Liver (tissue), 9 donors: Measurements from ENCODE around the gene CSNK1G1. TPM values are rescaled to one million over a fixed set of nuclear protein-coding genes. Genes with fewer than 3 reads are reported as not detected.

ENCODE experiments used
- DNase-seq: peaks from one replicate; pipeline ENCODE4 v3.0.0-alpha.2; 2017; ENCODE audit warnings: low spot score
- H3K27ac ChIP-seq, 2 donors: one replicate each; pipeline ENCODE4 v1.7.0; 2013; ENCODE audit warnings: inconsistent platforms in 2 of 2, low read length in 2 of 2, control low read depth in 1 of 2, low read depth in 1 of 2, mild to moderate bottlenecking in 1 of 2
- H3K27me3 ChIP-seq, 4 donors: one replicate each; pipeline versions ENCODE4 v1.6.1 to v1.7.0; 2013; ENCODE audit warnings: low read length in 3 of 4, inconsistent platforms in 1 of 4, mild to moderate bottlenecking in 1 of 4, moderate library complexity in 1 of 4; ENCODE audit not compliant: control insufficient read depth in 4 of 4, insufficient read depth in 4 of 4
- H3K36me3 ChIP-seq, 4 donors: one replicate each; pipeline versions ENCODE4 v1.6.1 to v1.7.0; 2013; ENCODE audit warnings: low read length in 3 of 4, mild to moderate bottlenecking in 3 of 4, low read depth in 1 of 4, moderate library complexity in 1 of 4; ENCODE audit not compliant: control insufficient read depth in 4 of 4, insufficient read depth in 3 of 4
- H3K4me1 ChIP-seq, 4 donors: one replicate each; pipeline versions ENCODE4 v1.6.1 to v1.7.0; 2013; ENCODE audit warnings: low read length in 3 of 4, mild to moderate bottlenecking in 3 of 4, moderate library complexity in 1 of 4; ENCODE audit not compliant: control insufficient read depth in 4 of 4, insufficient read depth in 4 of 4
- H3K4me3 ChIP-seq, 3 donors: one replicate each; pipeline versions ENCODE4 v1.6.1 to v1.7.0; 2013; ENCODE audit warnings: low read length in 3 of 3, control low read depth in 1 of 3, low read depth in 1 of 3, mild to moderate bottlenecking in 1 of 3
- H3K9ac ChIP-seq, 2 donors: one replicate each; pipeline ENCODE4 v1.7.0; 2013; ENCODE audit warnings: low read length in 2 of 2, mild to moderate bottlenecking in 2 of 2, moderate library complexity in 2 of 2, control low read depth in 1 of 2, low read depth in 1 of 2
- H3K9me3 ChIP-seq, 4 donors: one replicate each; pipeline versions ENCODE4 v1.6.1 to v1.7.0; 2013; ENCODE audit warnings: low read length in 3 of 4; ENCODE audit not compliant: control insufficient read depth in 4 of 4
- FOXA1 ChIP-seq: IDR thresholded peaks from 2 replicates; pipeline ENCODE4 v1.6.1; 2016; ENCODE audit warnings: antibody characterized with exemption
- FOXA2 ChIP-seq: IDR thresholded peaks from 2 replicates; pipeline ENCODE4 v1.6.1; 2016; ENCODE audit warnings: antibody characterized with exemption
- GABPA ChIP-seq, 2 donors: IDR thresholded peaks in 1 of 2; conservative IDR thresholded peaks in 1 of 2; 2 replicates each; pipeline ENCODE4 v1.6.1; 2016; ENCODE audit warnings: antibody characterized with exemption in 2 of 2, mild to moderate bottlenecking in 1 of 2, moderate library complexity in 1 of 2
- HNF4A ChIP-seq, 2 donors: conservative IDR thresholded peaks; 2 replicates each; pipeline ENCODE4 v1.6.1; 2016; ENCODE audit warnings: antibody characterized with exemption in 2 of 2, mild to moderate bottlenecking in 2 of 2
- HNF4G ChIP-seq: IDR thresholded peaks from 2 replicates; pipeline ENCODE4 v1.6.1; 2016; ENCODE audit warnings: antibody characterized with exemption
- JUND ChIP-seq, 2 donors: IDR thresholded peaks; 2 replicates each; pipeline ENCODE4 v1.6.1; 2016; ENCODE audit warnings: antibody characterized with exemption in 2 of 2
- NR2F2 ChIP-seq: IDR thresholded peaks from 2 replicates; pipeline ENCODE4 v1.6.1; 2016; ENCODE audit warnings: antibody characterized with exemption
- RAD21 ChIP-seq, 2 donors: IDR thresholded peaks; 2 replicates each; pipeline ENCODE4 v1.6.1; 2016; ENCODE audit warnings: antibody characterized with exemption in 2 of 2, mild to moderate bottlenecking in 2 of 2
- SP1 ChIP-seq: IDR thresholded peaks from 2 replicates; pipeline ENCODE4 v1.6.1; 2018; ENCODE audit warnings: antibody characterized with exemption, mild to moderate bottlenecking
- TAF1 ChIP-seq: conservative IDR thresholded peaks from 2 replicates; pipeline ENCODE4 v1.6.1; 2016; ENCODE audit warnings: antibody characterized with exemption, mild to moderate bottlenecking
- YY1 ChIP-seq: IDR thresholded peaks from 2 replicates; pipeline ENCODE4 v1.6.1; 2016; ENCODE audit warnings: antibody characterized with exemption, mild to moderate bottlenecking
- WGBS: extraction: QIAGEN DNeasy Blood & Tissue Kit; methylation state at CpG from one replicate; pipeline ENCODE4 v1.1.7; 2013; 5-methylcytosine and 5-hydroxymethylcytosine counted together
- polyA plus RNA-seq, 2 donors: library from polyadenylated mRNA; stranded (reverse) in 1 of 2; unstranded in 1 of 2; fragments of 200-250 nt in 1 of 2; fragments of >200 nt in 1 of 2; fragmentation: Nextera tagmentation in 1 of 2; extraction: Ambion mirVana in 1 of 2; gene quantifications; one replicate each; pipeline versions ENCODE4 v1.2.1 to v1.2.3, GENCODE V29; 2013 to 2015
- total RNA-seq, 2 donors: library from RNA; depleted of rRNA; stranded (reverse); fragments of >200 nt; gene quantifications; one replicate each; pipeline ENCODE4 v1.2.3, GENCODE V29; 2014
- TF ChIP-seq, protein P1 (sequence below): fragments of 150-350 bp; IDR thresholded peaks from 2 replicates; pipeline ENCODE4 v1.5.1; 2017; ENCODE audit warnings: improper control_type of control experiment, low read depth, low read length; ENCODE audit not compliant: missing input control
- TF ChIP-seq, protein P2 (sequence below): IDR thresholded peaks from 2 replicates; pipeline ENCODE4 v1.6.1; 2016; ENCODE audit warnings: antibody characterized with exemption
- TF ChIP-seq, protein P3 (sequence below): IDR thresholded peaks from 2 replicates; pipeline ENCODE4 v1.6.1; 2016; ENCODE audit warnings: antibody characterized with exemption
- TF ChIP-seq, protein P4 (sequence below): IDR thresholded peaks from 2 replicates; pipeline ENCODE4 v1.6.1; 2016; ENCODE audit warnings: antibody characterized with exemption, mild to moderate bottlenecking
- donor health status: healthy.
- donor health status: healthy.
- donor health status: healthy.
- donor health status: healthy.
- donor health status: healthy.

Gene CSNK1G1
- total and polyA plus RNA-seq, 4 donors = 1.7 to 9.1 (median 5.8) TPM

DNA sequence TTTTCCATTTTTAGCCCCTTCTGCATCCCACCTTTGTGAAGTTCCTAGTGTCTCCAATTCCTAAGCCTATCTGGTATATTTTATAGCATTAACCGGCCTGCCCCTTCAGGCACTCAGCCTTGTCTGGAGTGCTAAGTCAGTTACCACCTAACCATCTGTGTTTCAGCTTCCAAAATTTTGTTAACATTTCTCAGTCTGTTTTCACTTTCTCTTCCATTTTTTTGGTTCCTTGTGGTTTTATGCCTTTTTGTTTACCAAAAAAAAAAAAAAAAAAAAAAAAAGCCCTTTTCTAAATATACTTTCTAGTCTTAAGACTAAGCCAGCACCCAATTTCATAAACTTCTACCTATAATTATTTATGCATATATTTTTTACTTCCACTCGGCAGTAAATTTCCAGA is 92.4 kb downstream of the CSNK1G1 start:
- Histone ChIP-seq H3K4me3 (no peak overlapping the region), H3K27ac (no peak overlapping the region), H3K4me1 (no peaks in the 10 kb centered on the region), H3K9ac (no peak overlapping the region), H3K27me3 (no peaks in the 10 kb centered on the region), H3K36me3 (no peaks in the 10 kb centered on the region), H3K9me3 (no peaks in the 10 kb centered on the region)
- TF ChIP-seq HNF4A (conservative IDR thresholded peaks at IDR 0.05) = no peak
- TF ChIP-seq, protein P1, sequence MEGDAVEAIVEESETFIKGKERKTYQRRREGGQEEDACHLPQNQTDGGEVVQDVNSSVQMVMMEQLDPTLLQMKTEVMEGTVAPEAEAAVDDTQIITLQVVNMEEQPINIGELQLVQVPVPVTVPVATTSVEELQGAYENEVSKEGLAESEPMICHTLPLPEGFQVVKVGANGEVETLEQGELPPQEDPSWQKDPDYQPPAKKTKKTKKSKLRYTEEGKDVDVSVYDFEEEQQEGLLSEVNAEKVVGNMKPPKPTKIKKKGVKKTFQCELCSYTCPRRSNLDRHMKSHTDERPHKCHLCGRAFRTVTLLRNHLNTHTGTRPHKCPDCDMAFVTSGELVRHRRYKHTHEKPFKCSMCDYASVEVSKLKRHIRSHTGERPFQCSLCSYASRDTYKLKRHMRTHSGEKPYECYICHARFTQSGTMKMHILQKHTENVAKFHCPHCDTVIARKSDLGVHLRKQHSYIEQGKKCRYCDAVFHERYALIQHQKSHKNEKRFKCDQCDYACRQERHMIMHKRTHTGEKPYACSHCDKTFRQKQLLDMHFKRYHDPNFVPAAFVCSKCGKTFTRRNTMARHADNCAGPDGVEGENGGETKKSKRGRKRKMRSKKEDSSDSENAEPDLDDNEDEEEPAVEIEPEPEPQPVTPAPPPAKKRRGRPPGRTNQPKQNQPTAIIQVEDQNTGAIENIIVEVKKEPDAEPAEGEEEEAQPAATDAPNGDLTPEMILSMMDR = no peak
- TF ChIP-seq, protein P2, sequence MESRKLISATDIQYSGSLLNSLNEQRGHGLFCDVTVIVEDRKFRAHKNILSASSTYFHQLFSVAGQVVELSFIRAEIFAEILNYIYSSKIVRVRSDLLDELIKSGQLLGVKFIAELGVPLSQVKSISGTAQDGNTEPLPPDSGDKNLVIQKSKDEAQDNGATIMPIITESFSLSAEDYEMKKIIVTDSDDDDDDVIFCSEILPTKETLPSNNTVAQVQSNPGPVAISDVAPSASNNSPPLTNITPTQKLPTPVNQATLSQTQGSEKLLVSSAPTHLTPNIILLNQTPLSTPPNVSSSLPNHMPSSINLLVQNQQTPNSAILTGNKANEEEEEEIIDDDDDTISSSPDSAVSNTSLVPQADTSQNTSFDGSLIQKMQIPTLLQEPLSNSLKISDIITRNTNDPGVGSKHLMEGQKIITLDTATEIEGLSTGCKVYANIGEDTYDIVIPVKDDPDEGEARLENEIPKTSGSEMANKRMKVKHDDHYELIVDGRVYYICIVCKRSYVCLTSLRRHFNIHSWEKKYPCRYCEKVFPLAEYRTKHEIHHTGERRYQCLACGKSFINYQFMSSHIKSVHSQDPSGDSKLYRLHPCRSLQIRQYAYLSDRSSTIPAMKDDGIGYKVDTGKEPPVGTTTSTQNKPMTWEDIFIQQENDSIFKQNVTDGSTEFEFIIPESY = no peak
- TF ChIP-seq FOXA1 = no peak
- TF ChIP-seq, protein P3, sequence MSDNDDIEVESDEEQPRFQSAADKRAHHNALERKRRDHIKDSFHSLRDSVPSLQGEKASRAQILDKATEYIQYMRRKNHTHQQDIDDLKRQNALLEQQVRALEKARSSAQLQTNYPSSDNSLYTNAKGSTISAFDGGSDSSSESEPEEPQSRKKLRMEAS = no peak
- TF ChIP-seq, protein P4, sequence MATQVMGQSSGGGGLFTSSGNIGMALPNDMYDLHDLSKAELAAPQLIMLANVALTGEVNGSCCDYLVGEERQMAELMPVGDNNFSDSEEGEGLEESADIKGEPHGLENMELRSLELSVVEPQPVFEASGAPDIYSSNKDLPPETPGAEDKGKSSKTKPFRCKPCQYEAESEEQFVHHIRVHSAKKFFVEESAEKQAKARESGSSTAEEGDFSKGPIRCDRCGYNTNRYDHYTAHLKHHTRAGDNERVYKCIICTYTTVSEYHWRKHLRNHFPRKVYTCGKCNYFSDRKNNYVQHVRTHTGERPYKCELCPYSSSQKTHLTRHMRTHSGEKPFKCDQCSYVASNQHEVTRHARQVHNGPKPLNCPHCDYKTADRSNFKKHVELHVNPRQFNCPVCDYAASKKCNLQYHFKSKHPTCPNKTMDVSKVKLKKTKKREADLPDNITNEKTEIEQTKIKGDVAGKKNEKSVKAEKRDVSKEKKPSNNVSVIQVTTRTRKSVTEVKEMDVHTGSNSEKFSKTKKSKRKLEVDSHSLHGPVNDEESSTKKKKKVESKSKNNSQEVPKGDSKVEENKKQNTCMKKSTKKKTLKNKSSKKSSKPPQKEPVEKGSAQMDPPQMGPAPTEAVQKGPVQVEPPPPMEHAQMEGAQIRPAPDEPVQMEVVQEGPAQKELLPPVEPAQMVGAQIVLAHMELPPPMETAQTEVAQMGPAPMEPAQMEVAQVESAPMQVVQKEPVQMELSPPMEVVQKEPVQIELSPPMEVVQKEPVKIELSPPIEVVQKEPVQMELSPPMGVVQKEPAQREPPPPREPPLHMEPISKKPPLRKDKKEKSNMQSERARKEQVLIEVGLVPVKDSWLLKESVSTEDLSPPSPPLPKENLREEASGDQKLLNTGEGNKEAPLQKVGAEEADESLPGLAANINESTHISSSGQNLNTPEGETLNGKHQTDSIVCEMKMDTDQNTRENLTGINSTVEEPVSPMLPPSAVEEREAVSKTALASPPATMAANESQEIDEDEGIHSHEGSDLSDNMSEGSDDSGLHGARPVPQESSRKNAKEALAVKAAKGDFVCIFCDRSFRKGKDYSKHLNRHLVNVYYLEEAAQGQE = no peak
- TF ChIP-seq NR2F2 = no peak
- no peak for TF ChIP-seq YY1
- WGBS = 90% methylated on average over 2 of the region's 2 CpGs
- DNase-seq = no peak

DNA sequence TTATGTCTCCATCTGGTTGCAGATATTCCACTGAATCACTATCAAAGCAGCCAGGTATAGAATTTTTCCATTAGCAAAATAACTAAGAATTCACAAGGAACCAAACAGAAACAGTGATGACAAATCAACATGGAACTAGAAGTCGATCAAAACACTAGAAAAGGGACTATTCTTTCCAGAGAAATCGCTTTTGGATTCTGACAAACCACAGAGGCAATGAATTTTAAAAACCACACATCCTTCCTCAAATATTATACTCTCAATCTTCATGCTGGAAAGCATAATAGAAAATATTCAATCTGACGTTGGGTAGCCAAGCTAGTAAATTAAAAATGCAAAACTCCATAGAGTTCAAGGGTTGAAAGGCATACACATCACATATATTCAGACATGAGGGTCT is 99.9 kb downstream of the CSNK1G1 start:
- Histone ChIP-seq H3K4me3 (no peak overlapping the region), H3K27me3 (no peaks in the 10 kb centered on the region), H3K4me1 (no peaks in the 10 kb centered on the region), H3K9me3 (peaks cover 0 to 2% (median 0%) of the 10 kb centered on the region in 4 donors), H3K9ac (no peak overlapping the region), H3K36me3 (peaks cover 0 to 3% (median 0%) of the 10 kb centered on the region in 4 donors), H3K27ac (no peak overlapping the region)
- DNase-seq = no peak
- WGBS = 88% methylated on average over 3 of the region's 3 CpGs
- TF ChIP-seq HNF4G (no peak), JUND (IDR thresholded peaks at IDR 0.05) (no peak), TAF1 (no peak), HNF4A (conservative IDR thresholded peaks at IDR 0.05) (no peak), NR2F2 (no peak), SP1 (no peak), FOXA1 (no peak), FOXA2 (no peak), GABPA (IDR thresholded peaks at IDR 0.05 in 1 of 2, conservative IDR thresholded peaks at IDR 0.05 in 1 of 2) (no peak), YY1 (no peak), RAD21 (IDR thresholded peaks at IDR 0.05) (no peak)
- TF ChIP-seq, protein P1 = no peak
- TF ChIP-seq, protein P4 = no peak
- TF ChIP-seq, protein P2 = no peak
